CD4-positive, alpha-beta T cell treated with Interleukin-15 for 1 hour (primary cell): ENCODE data around the gene MPPED2.
A peak's percentile ranks its signal among the peaks of the same experiment; 100 is the strongest.

Source experiments
- DNase-seq: peaks from one replicate; pipeline ENCODE4 v3.0.0-alpha.2; 2020

MPPED2 gene

DNA sequence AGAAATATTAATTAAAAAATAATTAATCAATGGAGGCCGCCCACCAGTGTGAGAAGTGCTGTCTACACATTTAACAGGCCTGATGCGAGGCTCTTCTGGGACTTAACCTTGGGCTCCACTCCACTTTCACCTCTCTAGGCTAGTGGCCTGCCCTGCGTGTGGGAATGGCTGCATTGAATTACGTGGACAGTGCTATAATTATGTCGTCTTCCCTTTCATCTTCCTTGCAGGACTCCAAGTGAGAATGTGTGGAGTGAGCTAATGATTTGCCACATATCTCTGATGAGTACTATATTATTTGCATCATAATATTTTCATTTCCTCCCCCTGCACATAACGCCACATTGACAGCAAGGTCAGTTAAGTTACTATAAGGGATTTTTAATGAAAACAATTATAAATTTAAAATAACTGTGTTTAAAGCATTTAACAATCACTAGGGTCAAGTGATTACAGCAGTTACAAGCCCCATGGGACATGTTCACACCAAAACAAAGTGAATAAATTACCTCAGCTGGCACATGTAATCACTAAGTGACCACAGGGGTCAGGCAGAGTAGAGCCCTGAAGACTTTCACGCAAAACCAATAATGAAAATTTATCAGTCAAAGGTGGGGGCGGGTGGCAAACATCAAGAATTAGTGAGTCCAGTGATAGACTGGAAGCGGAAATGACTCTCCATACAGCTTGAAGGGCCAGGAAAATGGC is 63.5 kb downstream of the MPPED2 start:
- DNase-seq, result no peak

DNA sequence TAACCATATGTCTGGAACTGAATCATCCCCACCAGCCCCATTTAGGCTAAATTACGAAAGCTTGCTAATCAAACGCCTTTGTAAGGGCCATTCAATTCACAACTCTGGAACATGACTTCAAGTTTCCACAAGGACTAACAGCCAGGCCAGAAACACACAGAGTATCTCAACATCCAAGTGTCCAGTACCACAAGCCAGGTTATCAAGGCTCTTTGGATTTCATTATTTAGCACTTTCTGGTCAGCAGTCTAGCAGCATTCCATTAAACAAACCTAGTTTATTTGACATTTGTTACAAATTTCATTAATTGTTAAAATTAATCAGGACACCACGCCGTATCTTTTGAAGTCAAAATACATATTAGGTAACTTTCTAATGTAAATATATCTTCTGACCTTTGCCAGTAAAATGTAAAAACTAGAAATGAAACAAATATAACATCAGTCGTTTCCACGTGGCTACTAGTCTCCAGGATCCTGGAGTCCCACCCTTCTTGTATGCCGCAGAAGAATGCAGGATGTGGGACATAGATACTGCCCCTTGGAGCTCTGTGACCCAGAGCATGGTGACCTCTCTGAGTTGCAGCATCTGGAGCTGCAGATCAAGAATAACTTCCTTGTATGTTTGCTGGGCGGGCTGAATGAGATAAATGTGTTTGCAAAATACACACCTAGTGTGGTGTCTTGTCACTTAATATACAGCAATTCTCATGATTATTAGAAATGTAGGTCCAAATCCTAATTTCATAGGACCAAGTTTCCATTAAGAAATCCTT is 64.7 kb downstream of the MPPED2 start:
- no peak for DNase-seq

DNA sequence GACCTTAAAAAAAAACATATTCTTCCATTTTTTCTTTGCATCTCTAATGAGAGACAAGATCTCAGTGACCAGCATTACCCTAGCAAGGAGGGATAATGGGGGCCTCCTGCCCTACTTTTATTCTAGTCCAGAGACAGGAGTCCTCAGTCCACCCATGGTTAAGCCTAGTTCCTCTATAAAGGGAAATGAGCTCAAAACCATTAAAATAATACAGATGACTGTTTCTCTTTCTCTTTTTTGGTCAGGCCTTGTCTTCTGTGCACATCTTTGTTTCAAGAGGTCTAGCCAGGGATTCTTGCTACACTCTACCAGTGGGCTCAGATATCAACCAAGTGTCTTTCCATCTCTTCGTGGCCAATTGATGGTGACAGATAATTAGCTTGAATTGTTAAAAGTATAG is 73.1 kb downstream of the MPPED2 start:
- no peak for DNase-seq

DNA sequence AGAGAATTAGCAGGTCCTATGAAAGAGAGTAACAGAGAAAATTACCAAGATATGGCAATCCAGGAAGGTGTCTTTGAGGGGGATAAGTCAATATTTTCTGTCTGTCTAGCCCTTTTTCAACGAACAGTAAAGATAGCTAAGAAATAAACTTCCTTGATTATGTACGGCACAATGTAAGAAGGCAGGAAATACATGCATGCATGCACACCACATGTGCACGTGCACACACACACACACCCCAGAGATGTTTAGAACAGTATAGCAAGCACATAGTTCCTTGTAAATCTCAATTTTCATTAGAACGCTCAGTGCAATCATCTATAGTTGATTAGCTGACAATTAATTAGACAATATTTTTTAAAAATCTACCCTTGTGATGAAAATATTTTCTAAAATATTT is 74.7 kb downstream of the MPPED2 start:
- no peak for DNase-seq

DNA sequence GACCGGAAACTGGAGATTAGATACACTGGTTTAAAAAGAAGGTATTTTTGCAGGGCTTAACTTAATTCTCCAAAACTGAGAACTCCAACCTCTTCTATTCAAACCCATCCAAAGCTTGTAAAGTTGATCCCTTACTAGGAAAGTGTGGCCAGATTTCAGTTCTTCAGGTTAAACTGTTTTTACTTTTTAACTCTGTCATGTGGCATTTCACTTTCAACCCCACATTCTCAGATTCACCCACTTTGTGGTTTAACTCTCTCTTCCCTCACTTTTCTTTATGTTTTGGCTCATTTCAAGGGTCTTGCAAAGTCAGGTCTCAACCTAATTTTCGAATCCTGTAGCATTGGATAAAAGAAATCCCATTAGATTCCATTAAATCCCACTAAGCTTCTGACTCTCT is 75.4 kb downstream of the MPPED2 start:
- no peak for DNase-seq

DNA sequence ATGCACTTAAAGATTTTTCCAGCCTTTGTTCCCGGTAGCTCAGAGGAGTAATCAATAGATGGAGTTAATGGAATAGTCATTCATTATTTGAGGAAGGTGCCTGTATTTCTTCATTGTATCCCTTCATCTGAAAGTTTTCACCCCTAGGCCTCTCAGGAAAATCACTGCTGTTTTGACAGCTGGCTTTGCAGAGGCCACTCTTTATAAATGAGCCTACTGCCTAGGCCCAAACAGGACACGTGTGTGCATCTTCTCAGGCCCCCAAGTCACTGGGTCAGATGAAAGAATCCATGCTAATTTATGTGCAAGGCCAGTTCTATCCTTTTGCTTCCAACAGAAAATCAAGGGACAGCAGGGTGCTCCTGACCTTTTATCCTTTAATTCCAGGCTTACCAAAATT is 76.8 kb downstream of the MPPED2 start:
- DNase-seq, result no peak

DNA sequence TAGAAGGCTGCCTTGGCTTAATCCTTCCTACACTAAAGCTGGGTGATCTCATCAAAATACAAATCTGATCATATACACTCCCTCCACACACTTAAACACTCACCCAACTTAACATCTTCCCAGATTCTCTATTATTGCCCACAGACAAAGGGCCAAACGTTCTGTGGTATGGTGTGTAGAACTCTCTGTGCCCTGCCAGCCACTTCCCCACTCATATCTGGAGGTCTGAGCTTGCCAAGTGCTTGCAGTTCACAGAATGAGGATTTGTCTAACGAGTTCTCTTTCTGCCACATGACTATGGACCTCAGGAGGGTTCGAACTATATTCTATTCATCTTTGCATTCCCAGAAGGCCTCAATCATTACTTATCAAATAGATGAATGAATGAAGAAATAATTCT is 77.6 kb downstream of the MPPED2 start:
- DNase-seq, result no peak

DNA sequence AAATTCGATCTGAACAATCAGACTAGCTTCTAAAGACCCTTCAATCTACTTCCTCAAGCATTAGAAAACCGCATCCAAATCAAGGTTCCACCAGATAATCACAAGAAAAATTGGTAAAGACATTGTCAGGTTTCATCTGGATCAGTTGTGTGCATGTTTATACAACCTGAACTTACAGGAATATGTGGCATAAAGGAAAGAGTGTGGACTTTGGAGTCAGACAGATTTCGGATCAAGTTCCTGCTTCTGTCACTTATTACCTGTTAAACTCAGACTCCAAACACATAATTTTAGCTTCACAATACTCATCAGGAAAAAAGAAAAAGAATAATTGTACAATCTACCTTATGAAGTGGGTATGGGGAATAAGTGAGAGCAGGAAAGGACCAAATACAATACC is 80.5 kb downstream of the MPPED2 start:
- no peak for DNase-seq

DNA sequence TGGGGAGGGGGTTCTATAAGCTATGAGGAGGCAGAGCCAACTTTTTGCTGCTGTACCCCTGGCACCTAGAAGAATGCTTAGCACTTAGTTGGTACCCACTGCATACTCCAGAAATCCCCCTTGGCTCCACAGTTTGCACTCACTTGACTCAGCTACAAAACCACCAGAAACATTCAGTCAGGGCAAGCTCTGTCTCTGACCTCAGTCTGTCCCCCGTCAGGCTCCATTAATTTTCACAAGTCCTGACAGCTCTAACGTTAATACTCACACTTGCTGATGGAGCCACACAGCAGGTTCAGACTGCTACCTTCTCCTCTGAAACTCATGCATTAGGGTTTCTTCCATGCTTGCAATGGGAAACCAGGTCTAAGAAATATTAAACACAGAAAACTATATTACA is 81.7 kb downstream of the MPPED2 start:
- no peak for DNase-seq

DNA sequence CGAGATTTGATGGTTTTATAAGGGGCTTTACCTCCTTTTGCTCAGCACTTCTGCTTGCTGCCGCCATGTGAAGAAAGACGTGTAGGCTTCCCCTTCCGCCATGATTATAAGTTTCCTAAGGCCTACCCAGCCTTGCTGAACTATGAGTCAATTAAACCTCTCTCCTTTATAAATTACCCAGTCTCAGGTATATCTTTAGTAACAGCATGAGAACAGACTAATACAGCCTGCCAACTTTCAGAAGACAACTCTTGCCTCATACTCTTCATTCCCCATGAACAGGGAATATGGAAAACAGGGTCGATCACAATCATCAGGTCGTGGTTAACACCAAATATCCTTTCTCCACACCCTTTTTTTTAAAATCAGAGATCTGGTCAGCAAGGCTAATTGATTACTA is 83.0 kb downstream of the MPPED2 start:
- no peak for DNase-seq

DNA sequence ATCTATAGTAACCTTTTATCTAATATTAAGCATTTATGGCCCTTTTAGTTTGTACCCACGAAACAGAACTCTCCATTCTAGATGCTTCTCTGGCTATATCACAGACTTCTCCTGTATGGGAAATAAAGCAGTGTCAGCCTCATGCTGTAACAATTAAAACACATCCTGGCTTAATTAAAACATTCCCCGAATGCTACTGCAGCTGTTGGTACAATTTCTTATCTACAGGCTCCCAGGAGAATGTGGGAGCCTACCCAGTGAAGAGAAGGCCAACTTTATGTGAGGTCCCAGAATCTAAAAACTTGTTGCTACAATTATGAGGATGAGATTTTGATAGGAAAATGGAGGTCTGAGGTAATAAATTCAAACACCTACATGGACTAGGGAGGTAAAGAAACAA is 83.8 kb downstream of the MPPED2 start:
- no peak for DNase-seq

DNA sequence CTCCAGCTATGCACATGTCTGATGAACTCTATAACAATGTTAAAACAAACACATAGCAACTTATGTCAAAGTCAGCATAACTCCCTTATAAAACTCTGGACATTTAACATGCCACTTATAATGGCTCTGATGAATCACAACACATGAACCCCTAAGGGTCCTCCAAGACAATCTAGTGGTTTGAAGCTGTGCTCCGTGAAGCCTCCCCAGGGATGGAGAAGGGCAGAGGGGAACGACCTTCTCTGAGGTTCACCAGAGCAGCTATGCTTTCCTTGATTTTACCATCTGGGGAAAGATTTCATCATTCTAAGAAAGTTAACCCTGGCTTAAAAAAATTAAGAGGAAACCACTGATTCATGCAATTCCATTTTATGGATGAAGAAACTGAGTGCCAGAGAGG is 84.4 kb downstream of the MPPED2 start:
- DNase-seq, result no peak

DNA sequence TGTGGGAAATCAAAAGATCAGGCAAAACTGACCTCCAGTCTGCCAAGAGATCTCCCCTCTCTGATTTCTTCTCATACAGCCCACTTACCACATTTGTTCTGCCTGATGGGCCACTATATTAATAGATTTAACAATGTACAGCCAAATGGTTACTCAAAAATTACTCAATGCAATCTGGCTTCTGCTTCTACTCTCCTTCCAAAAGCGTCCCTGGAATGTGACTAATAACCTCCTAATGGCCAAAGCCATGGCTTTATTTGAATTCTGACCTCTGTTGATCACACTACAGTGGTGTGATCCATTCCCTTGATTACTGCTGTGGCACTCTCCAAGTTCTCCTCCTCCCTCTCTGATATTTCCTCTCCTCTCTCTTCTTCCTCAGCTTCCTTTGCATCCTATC is 86.2 kb downstream of the MPPED2 start:
- no peak for DNase-seq

DNA sequence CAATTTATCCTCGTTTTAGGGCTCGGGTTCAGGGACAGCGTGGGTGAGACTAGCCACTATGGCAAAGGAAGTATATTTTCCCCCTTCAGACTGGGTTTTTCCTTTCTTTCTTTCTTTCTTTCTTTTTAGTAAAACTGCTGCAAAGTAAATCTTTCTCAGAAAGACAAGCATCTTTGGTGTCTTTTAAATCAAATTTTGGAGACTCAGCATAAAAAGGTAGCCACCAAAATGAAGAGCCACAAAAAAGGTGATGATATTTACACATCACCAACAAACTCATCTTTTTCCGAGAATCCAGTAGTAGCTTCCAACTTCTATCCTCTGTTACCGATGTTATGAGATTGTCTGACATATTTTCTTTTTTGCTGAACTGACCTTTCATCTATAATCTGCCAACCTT is 88.6 kb downstream of the MPPED2 start:
- DNase-seq, result no peak

DNA sequence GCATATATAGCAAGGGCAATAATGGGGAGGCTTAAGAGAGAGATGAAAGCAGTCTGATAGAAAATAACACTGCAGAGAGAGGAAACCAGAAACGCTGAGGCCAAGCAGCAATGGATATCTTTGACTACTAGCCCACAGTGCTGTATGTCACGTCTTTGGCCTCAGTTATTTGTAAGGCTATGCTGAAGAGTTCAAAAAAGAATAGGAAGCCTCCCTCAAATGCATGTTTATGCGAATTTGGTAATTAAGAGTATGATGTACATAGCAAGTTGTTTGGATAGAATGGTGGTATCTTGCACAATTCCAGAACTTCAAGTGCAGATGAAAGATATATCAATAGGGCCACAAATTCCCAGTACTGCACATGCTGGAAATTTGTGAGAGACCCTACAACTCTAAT is 89.2 kb downstream of the MPPED2 start:
- DNase-seq, result no peak

DNA sequence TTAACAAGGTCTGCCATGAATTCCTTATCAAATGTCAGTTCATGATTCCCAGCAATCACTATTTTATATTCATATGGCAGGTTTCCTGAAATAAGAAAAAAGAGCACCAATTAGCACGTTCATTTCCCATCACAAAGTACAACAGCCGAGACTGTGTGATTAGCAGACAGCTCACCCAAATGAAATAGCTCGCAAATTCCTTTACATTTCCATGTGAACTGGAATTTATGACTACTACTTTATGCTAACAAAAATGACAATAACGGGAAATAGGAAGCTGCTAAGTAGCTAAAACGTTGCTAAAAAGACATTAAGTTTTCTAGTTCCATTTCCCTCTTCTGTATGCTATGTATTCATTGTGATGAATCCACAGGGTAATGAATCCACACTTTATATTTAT is 90.7 kb downstream of the MPPED2 start:
- no peak for DNase-seq

DNA sequence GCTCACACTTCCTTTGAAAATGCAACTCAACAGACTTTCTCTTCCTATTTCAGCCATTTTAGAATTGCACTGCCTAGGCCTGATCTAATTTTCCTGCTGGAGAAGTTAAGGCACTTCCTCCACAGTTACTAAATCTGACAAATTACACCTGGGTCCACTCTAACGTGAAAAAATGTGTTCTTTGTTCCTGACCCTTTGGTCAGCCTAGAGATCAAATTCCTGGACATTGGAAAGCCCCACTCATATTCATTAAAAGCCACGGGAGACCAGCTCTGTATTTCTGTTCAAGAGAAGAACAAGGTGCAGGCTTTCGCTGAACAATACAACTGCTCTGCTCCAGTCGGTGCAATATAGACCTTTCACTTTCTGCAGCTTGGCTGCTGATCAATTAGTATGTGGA is 96.6 kb downstream of the MPPED2 start:
- DNase-seq, result no peak

DNA sequence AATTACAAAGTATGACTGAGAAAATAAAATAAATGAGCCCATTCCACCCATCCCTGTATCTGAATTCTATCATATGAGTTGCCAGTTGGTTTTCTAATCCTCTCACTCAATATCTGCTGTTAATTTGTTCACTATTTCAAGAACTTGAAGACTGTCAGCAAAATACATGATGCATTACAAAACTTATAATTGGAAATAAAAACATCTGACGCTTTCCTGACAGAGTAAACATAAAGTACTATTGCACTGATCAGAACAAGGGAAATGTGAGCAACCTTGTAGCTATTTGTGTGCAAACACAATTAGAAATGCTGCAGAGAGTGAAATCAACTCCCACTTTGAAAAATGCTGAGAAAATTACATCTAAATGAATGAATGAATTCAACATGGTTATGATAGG is 97.1 kb downstream of the MPPED2 start:
- no peak for DNase-seq

DNA sequence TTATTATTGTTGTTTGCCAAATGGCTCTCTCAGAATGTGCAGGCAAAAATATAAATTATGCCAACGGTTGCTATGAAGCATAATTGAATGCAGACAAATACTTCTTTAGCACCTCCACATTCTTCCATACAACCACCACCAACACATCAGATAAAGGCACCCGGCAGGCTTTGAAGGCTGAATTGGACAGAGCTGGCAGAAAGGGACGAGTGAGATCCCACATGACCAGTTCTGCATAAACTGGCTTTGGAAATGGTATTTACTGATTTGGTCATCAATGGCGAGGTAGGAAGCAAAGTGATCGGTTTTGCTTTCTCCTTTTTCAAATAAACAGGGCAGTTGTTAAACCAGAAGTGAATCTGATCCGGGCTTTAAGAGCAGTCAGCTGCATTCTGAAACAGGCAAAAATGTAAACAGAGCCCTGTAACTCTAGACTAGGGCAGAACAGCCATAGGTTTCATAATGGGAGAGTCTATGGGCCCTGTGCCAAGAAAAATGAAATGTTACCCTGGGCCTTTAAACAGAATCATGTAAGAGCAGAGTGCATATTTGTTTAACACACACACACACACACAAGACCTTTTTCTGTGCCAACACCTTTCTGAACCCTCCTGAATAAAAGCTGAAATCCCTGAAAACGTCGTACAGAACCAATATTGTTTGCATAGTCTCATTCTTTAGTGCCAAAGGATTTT is 97.7 kb downstream of the MPPED2 start:
- DNase-seq, result no peak

DNA sequence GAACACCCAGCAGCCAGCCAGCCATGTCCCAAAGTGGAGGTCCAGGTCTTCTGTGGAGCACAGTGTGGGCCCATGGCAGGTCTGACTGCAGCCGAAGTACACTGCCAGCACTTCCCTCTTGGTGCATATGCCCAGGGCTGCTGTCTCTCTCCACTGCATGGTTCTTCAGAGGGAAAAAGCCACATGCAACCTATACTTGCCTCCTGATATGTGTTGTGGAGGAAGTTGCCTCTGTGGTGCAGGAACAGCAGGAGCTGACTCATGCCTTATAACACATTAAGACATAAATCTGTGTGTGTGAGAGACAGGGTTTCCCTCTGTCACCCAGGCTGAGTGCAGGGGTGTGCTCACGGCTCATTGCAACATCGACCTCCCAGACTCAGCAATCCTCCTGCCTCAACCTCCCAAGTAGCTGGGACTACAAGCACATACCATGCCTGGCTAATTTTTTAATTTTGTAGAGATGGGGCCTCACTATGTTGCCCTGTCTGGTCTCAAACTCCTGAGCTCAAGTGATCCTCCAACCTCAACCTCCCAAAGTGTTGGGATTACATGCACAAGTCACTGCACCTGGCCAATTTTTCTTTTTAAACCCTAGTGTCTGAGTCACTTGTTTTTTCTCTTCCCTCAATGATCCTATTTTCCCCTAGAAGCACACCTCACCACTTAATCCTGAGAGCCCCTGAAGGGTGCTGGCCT is 98.8 kb downstream of the MPPED2 start:
- DNase-seq, result peak; percentile 58

DNA sequence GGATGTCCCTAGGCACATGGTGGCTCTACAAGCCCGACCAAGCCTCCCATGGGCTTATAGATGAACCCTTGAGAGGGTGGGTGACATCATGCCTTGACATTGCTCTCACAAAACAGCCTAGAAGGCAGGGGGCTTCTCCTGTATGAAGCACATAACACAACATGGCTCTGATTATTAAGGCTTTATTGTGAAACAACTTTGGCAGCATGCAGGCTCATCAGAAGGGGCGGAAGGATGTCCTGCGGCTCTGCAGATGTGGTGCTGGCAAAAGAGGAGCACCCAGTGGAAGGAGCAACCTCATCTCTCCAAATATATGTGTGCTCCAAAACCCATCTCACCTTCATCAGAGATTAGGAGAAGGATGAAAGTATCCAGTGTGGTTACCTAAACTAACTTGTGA is 100.4 kb downstream of the MPPED2 start:
- DNase-seq, result no peak

DNA sequence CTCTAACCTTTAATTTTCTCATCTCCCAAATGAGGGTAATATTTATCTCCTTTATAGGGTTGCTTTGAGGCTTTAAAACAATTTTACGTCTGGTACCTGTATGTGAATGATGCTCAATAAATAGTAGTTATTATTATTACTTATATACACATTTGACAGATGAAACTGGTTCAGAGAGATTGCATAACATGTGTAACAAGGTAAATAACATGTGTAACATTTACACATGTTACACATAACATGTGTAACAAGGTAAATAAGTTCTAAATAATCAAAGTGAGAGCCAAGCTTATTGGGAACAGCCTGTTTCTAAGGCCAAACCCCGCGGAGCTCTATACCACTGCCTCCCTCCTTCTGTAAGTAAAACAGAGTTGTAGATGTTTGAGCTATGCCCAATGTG is 100.9 kb downstream of the MPPED2 start:
- DNase-seq, result no peak

DNA sequence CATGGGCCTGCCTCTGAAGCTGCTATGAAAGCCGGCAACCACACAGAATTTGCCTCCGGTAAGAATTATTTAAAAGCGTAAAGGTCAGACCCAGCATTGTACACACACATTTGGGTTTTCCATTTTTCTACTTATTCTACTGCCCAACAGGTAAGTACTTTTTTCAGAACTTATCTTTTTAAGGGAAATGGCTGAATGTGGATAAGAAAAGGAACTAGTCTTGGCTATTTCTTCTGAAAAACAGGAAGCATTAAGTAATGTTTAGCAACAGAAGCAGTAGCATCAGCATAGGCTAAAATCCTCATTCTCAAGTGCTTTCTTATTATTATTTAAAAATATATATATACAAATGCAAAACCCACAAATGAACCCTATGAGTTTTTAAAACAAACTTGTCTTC is 103.1 kb downstream of the MPPED2 start:
- no peak for DNase-seq

DNA sequence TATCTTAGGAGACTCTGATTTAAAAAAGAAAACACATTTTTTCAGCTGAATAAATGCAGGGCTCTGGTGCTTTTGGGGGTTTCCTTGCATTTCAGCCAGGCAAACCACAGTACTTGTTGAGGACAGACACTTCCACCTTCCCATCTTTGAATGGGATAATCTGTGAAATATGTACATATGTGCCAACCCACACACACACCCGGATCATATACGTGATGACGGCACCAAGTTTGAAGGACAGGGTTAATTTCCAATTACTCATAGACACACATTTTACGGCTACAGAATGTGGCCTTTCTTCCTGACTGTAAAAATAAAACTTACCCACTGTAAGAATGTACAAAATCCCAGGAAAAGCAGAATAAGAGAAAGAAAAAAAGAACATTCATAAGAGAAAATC is 104.4 kb downstream of the MPPED2 start:
- no peak for DNase-seq
